Measurements from ENCODE around the gene KHSRP. TPM values are rescaled to one million over a fixed set of nuclear protein-coding genes. Genes with fewer than 3 reads are reported as not detected.

The KHSRP gene, protein sequence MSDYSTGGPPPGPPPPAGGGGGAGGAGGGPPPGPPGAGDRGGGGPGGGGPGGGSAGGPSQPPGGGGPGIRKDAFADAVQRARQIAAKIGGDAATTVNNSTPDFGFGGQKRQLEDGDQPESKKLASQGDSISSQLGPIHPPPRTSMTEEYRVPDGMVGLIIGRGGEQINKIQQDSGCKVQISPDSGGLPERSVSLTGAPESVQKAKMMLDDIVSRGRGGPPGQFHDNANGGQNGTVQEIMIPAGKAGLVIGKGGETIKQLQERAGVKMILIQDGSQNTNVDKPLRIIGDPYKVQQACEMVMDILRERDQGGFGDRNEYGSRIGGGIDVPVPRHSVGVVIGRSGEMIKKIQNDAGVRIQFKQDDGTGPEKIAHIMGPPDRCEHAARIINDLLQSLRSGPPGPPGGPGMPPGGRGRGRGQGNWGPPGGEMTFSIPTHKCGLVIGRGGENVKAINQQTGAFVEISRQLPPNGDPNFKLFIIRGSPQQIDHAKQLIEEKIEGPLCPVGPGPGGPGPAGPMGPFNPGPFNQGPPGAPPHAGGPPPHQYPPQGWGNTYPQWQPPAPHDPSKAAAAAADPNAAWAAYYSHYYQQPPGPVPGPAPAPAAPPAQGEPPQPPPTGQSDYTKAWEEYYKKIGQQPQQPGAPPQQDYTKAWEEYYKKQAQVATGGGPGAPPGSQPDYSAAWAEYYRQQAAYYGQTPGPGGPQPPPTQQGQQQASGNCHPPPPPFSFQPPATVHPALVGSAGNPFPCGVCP
- total RNA-seq (2021): 649 and 671 TPM in 2 replicates
- percentile 91 among the genes with signal in this experiment for Bru-seq, nascent RNA
- BruChase-seq, experiment 1, labeled RNA remaining after a 2-hour chase: percentile 98 among the genes with signal in this experiment
- percentile 99 among the genes with signal in this experiment for BruChase-seq, experiment 2, labeled RNA remaining after a 6-hour chase
- long read RNA-seq, transcript KHSRP-211 (2 exons, 428 nt): minor isoform, 5 of 79 reads
- long read RNA-seq, transcript KHSRP-201 (20 exons, 2,993 nt): major isoform, 9 of 79 reads
- long read RNA-seq, partial matches to known transcripts: 17 of 79 reads
- long read RNA-seq, other reads (novel, unspliced or antisense): 47 of 79 reads

DNA sequence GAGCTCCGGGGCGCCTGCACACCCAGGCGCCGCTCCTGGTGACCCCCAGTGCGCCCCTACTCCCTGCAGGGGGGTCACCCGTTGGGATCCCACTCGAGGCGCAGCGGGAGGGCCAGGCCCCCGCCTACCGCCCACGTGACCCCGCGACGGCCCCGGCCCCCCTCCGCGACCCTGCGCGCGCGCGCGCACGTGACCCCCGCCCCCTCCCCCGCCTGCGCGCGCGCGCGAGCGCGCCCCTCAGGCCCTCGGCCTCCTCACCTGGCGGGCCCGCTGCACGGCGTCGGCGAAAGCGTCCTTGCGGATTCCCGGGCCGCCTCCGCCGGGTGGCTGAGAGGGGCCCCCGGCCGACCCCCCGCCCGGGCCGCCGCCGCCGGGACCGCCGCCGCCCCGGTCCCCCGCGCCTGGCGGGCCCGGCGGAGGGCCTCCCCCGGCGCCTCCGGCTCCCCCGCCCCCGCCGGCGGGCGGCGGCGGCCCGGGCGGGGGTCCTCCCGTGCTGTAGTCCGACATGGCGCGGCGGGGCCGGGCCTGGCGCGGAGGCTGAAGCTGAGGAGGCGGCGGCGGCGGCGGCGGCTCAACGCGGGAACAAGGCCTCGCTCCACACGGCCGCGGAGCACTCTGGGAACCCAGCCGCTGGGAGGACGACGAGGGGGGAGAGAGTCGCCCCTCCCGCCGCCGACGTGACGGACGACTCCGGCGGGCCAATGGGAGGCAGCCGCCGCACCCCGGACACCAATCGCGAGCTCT is at the start of gene KHSRP:
KHSRP (minus strand) TSS at position 617 of the 744 bp plus-strand sequence; CDS start at position 507, 110 bp downstream.
- BruUV-seq (replicated peaks): no TSS peak
- TF ChIP-seq, protein P1, sequence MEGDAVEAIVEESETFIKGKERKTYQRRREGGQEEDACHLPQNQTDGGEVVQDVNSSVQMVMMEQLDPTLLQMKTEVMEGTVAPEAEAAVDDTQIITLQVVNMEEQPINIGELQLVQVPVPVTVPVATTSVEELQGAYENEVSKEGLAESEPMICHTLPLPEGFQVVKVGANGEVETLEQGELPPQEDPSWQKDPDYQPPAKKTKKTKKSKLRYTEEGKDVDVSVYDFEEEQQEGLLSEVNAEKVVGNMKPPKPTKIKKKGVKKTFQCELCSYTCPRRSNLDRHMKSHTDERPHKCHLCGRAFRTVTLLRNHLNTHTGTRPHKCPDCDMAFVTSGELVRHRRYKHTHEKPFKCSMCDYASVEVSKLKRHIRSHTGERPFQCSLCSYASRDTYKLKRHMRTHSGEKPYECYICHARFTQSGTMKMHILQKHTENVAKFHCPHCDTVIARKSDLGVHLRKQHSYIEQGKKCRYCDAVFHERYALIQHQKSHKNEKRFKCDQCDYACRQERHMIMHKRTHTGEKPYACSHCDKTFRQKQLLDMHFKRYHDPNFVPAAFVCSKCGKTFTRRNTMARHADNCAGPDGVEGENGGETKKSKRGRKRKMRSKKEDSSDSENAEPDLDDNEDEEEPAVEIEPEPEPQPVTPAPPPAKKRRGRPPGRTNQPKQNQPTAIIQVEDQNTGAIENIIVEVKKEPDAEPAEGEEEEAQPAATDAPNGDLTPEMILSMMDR (conservative IDR thresholded peaks at IDR 0.05; ENCODE audit: low read depth, low read length): no peak
- no peak for TF ChIP-seq EZH2 (IDR thresholded peaks at IDR 0.05; ENCODE audit: borderline replicate concordance, low read depth, low read length, poor library complexity, severe bottlenecking)
- Histone ChIP-seq H3K27me3 (replicated peaks; ENCODE audit: insufficient read depth, low read depth, low read length, poor library complexity) (no peaks in the 10 kb centered on the region), H3K4me3 (ENCODE audit: low read depth, low read length, poor library complexity, severe bottlenecking) (peak within 1 kb of the TSS; percentile 99), H3K27ac (ENCODE audit: low read depth, low read length, poor library complexity, severe bottlenecking) (peak within 1 kb of the TSS; percentile 86), H3K9me3 (ENCODE audit: low read depth, low read length, poor library complexity, severe bottlenecking) (no peaks in the 10 kb centered on the region), H3K4me1 (ENCODE audit: insufficient read depth, low read length, poor library complexity, severe bottlenecking) (peaks cover 14% of the 10 kb centered on the region), H3K36me3 (ENCODE audit: insufficient read depth, low read length, poor library complexity, severe bottlenecking) (peaks cover 35% of the 10 kb centered on the region)
- CTCF ChIA-PET: no interaction called here
- intact Hi-C loops (cut with micrococcal nuclease; ENCODE audit: unreplicated experiment): loop anchor here (5.0 kb wide), 1 partner anchor 52 kb away; the partner anchor contains the start of gene ALKBH7
- POLR2A ChIA-PET (ENCODE audit: low non-redundant PET): interaction anchor here (0.6 kb wide), 1 partner anchor 10 kb away, joined by 3 read pairs; no protein-coding TSS in a partner anchor
- peak; percentile 42 for DNase-seq (ENCODE audit: low spot score)

DNA sequence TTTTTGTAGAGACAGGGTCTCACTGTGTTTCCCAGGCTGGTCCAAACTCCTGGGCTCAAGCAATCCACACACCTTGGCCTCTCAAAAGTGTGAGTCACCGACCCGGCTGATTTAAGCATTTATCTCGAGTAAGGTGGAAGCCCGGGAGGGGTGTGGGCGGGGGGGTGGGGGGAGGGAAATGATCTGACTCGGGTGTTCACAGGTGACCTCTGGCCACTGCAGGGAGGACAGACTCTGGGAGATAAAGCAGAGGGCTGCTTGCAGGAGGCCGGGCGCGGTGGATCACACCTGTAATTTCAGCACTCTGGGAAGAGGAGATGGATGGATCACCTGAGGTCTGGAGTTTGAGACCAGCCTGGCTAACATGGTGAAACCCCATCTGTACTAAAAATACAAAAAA is 49.0 kb upstream of the KHSRP start:
- Histone ChIP-seq H3K27ac (ENCODE audit: low read depth, low read length, poor library complexity, severe bottlenecking) (no peak overlapping the region), H3K4me3 (ENCODE audit: low read depth, low read length, poor library complexity, severe bottlenecking) (no peak overlapping the region), H3K27me3 (replicated peaks; ENCODE audit: insufficient read depth, low read depth, low read length, poor library complexity) (no peaks in the 10 kb centered on the region), H3K4me1 (ENCODE audit: insufficient read depth, low read length, poor library complexity, severe bottlenecking) (peaks cover 5% of the 10 kb centered on the region), H3K9me3 (ENCODE audit: low read depth, low read length, poor library complexity, severe bottlenecking) (no peaks in the 10 kb centered on the region), H3K36me3 (ENCODE audit: insufficient read depth, low read length, poor library complexity, severe bottlenecking) (no peaks in the 10 kb centered on the region)
- BruUV-seq (replicated peaks): no TSS peak
- intact Hi-C loops (cut with micrococcal nuclease; ENCODE audit: unreplicated experiment): no loop called here
- DNase-seq (ENCODE audit: low spot score): no peak
- CTCF ChIA-PET: interaction anchor here (0.7 kb wide), 1 partner anchor 18 kb away, joined by 4 read pairs; no protein-coding TSS in a partner anchor
- POLR2A ChIA-PET (ENCODE audit: low non-redundant PET): no interaction called here
- TF ChIP-seq EZH2 (IDR thresholded peaks at IDR 0.05; ENCODE audit: borderline replicate concordance, low read depth, low read length, poor library complexity, severe bottlenecking): no peak
- TF ChIP-seq, protein P1 (conservative IDR thresholded peaks at IDR 0.05; ENCODE audit: low read depth, low read length): no peak

GRCh38 chr19:6472713-6473112 is 48.1 kb upstream of the KHSRP start:
- Histone ChIP-seq H3K4me3 (ENCODE audit: low read depth, low read length, poor library complexity, severe bottlenecking) (no peak overlapping the region), H3K9me3 (ENCODE audit: low read depth, low read length, poor library complexity, severe bottlenecking) (no peaks in the 10 kb centered on the region), H3K36me3 (ENCODE audit: insufficient read depth, low read length, poor library complexity, severe bottlenecking) (no peaks in the 10 kb centered on the region), H3K4me1 (ENCODE audit: insufficient read depth, low read length, poor library complexity, severe bottlenecking) (peaks cover 5% of the 10 kb centered on the region), H3K27me3 (replicated peaks; ENCODE audit: insufficient read depth, low read depth, low read length, poor library complexity) (peaks cover 4% of the 10 kb centered on the region), H3K27ac (ENCODE audit: low read depth, low read length, poor library complexity, severe bottlenecking) (no peak overlapping the region)
- no TSS peak for BruUV-seq (replicated peaks)
- intact Hi-C loops (cut with micrococcal nuclease; ENCODE audit: unreplicated experiment): no loop called here
- ChIA-PET POLR2A (ENCODE audit: low non-redundant PET) (no interaction called here), CTCF (no interaction called here)
- no peak for TF ChIP-seq EZH2 (IDR thresholded peaks at IDR 0.05; ENCODE audit: borderline replicate concordance, low read depth, low read length, poor library complexity, severe bottlenecking)
- TF ChIP-seq, protein P1 (conservative IDR thresholded peaks at IDR 0.05; ENCODE audit: low read depth, low read length): no peak
- no peak for DNase-seq (ENCODE audit: low spot score)

Data from A673 (cell line).